ENCODE results near the gene BSCL2.

GRCh38 chr11:62671236-62671607, 36.0 kb downstream of the BSCL2 start:
- TF ChIP-seq SIN3A (IDR thresholded peaks at IDR 0.05; ENCODE audit: borderline replicate concordance, insufficient read depth, low read length) (no peak), POLR2AphosphoS5 (IDR thresholded peaks at IDR 0.05; ENCODE audit: low read depth, low read length) (no peak), TAF1 (IDR thresholded peaks at IDR 0.05; ENCODE audit: borderline replicate concordance, insufficient read depth, low read length) (no peak)
